GM23338 (cell line): ENCODE measurements around the gene HDAC10.

Experiments used
- CREB1 ChIP-seq: fragments of 250-450 bp; sonication (Bioruptor Pico); IDR thresholded peaks from 2 replicates; pipeline ENCODE4 v1.5.0; 2020; ENCODE audit warnings: low read depth, mild to moderate bottlenecking, moderate library complexity
- ETS1 ChIP-seq: IDR thresholded peaks from 2 replicates; pipeline ENCODE4 v1.6.1; 2016; ENCODE audit warnings: antibody characterized with exemption
- EZH2 ChIP-seq: fragments of 200-600 bp; sonication (generic); IDR thresholded peaks from one replicate; pipeline ENCODE4 v1.8.0; 2017; ENCODE audit warnings: antibody characterized with exemption, mild to moderate bottlenecking, low read depth; ENCODE audit not compliant: unreplicated experiment
- EZH2phosphoT487 ChIP-seq: fragments of 200-600 bp; sonication (generic); IDR thresholded peaks from one replicate; pipeline ENCODE4 v1.8.1; 2018; ENCODE audit warnings: antibody characterized with exemption; ENCODE audit not compliant: unreplicated experiment
- JUNB ChIP-seq: IDR thresholded peaks from one replicate; pipeline ENCODE4 v1.6.1; 2016; ENCODE audit warnings: antibody characterized with exemption; ENCODE audit not compliant: unreplicated experiment
- NANOG ChIP-seq: IDR thresholded peaks from 2 replicates; pipeline ENCODE4 v1.6.1; 2016; ENCODE audit warnings: antibody characterized with exemption, borderline replicate concordance
- POLR2AphosphoS5 ChIP-seq: IDR thresholded peaks from 2 replicates; pipeline ENCODE4 v1.6.1; 2016; ENCODE audit warnings: antibody characterized with exemption, low read depth
- REST ChIP-seq: IDR thresholded peaks from one replicate; pipeline ENCODE4 v1.6.1; 2018; ENCODE audit warnings: antibody characterized with exemption; ENCODE audit not compliant: unreplicated experiment
- STAT1 ChIP-seq: IDR thresholded peaks from one replicate; pipeline ENCODE4 v1.6.1; 2016; ENCODE audit warnings: antibody characterized with exemption; ENCODE audit not compliant: unreplicated experiment
- ZNF114 ChIP-seq: fragments of 250-450 bp; sonication (Bioruptor Pico); IDR thresholded peaks from 2 replicates; pipeline ENCODE4 v1.5.0; 2020; ENCODE audit warnings: mild to moderate bottlenecking, moderate library complexity
- ZNF331 ChIP-seq: fragments of 250-450 bp; sonication (Bioruptor Pico); IDR thresholded peaks from 2 replicates; pipeline ENCODE4 v1.5.0; 2020; ENCODE audit warnings: low read depth, mild to moderate bottlenecking, moderate library complexity
- TF ChIP-seq, protein P1 (sequence below), 2 experiments: fragments of 200-600 bp in 1 of 2; sonication (generic) in 1 of 2; conservative IDR thresholded peaks; 2 replicates each; pipeline versions ENCODE4 v1.5.1 to v1.6.1; 2016 to 2017; ENCODE audit warnings: antibody characterized with exemption in 2 of 2, low read depth in 2 of 2, mild to moderate bottlenecking in 2 of 2, moderate library complexity in 1 of 2
- TF ChIP-seq, protein P2 (sequence below): fragments of 250-450 bp; sonication (Bioruptor Pico); IDR thresholded peaks from 2 replicates; pipeline ENCODE4 v1.5.0; 2020; ENCODE audit warnings: mild to moderate bottlenecking, moderate library complexity

- TF ChIP-seq ZNF114 (CRISPR knock-in tag) (no peak), EZH2 (no peak), POLR2AphosphoS5 (no peak), STAT1 (no peak), JUNB (no peak), ETS1 (no peak), CREB1 (CRISPR knock-in tag) (no peak), REST (no peak), EZH2phosphoT487 (no peak), NANOG (no peak), ZNF331 (CRISPR knock-in tag) (no peak)
- TF ChIP-seq, protein P1, sequence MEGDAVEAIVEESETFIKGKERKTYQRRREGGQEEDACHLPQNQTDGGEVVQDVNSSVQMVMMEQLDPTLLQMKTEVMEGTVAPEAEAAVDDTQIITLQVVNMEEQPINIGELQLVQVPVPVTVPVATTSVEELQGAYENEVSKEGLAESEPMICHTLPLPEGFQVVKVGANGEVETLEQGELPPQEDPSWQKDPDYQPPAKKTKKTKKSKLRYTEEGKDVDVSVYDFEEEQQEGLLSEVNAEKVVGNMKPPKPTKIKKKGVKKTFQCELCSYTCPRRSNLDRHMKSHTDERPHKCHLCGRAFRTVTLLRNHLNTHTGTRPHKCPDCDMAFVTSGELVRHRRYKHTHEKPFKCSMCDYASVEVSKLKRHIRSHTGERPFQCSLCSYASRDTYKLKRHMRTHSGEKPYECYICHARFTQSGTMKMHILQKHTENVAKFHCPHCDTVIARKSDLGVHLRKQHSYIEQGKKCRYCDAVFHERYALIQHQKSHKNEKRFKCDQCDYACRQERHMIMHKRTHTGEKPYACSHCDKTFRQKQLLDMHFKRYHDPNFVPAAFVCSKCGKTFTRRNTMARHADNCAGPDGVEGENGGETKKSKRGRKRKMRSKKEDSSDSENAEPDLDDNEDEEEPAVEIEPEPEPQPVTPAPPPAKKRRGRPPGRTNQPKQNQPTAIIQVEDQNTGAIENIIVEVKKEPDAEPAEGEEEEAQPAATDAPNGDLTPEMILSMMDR (conservative IDR thresholded peaks at IDR 0.05; ENCODE audit: low read depth in 2 of 2), result peak; percentile 52 to 55
- TF ChIP-seq, protein P2, sequence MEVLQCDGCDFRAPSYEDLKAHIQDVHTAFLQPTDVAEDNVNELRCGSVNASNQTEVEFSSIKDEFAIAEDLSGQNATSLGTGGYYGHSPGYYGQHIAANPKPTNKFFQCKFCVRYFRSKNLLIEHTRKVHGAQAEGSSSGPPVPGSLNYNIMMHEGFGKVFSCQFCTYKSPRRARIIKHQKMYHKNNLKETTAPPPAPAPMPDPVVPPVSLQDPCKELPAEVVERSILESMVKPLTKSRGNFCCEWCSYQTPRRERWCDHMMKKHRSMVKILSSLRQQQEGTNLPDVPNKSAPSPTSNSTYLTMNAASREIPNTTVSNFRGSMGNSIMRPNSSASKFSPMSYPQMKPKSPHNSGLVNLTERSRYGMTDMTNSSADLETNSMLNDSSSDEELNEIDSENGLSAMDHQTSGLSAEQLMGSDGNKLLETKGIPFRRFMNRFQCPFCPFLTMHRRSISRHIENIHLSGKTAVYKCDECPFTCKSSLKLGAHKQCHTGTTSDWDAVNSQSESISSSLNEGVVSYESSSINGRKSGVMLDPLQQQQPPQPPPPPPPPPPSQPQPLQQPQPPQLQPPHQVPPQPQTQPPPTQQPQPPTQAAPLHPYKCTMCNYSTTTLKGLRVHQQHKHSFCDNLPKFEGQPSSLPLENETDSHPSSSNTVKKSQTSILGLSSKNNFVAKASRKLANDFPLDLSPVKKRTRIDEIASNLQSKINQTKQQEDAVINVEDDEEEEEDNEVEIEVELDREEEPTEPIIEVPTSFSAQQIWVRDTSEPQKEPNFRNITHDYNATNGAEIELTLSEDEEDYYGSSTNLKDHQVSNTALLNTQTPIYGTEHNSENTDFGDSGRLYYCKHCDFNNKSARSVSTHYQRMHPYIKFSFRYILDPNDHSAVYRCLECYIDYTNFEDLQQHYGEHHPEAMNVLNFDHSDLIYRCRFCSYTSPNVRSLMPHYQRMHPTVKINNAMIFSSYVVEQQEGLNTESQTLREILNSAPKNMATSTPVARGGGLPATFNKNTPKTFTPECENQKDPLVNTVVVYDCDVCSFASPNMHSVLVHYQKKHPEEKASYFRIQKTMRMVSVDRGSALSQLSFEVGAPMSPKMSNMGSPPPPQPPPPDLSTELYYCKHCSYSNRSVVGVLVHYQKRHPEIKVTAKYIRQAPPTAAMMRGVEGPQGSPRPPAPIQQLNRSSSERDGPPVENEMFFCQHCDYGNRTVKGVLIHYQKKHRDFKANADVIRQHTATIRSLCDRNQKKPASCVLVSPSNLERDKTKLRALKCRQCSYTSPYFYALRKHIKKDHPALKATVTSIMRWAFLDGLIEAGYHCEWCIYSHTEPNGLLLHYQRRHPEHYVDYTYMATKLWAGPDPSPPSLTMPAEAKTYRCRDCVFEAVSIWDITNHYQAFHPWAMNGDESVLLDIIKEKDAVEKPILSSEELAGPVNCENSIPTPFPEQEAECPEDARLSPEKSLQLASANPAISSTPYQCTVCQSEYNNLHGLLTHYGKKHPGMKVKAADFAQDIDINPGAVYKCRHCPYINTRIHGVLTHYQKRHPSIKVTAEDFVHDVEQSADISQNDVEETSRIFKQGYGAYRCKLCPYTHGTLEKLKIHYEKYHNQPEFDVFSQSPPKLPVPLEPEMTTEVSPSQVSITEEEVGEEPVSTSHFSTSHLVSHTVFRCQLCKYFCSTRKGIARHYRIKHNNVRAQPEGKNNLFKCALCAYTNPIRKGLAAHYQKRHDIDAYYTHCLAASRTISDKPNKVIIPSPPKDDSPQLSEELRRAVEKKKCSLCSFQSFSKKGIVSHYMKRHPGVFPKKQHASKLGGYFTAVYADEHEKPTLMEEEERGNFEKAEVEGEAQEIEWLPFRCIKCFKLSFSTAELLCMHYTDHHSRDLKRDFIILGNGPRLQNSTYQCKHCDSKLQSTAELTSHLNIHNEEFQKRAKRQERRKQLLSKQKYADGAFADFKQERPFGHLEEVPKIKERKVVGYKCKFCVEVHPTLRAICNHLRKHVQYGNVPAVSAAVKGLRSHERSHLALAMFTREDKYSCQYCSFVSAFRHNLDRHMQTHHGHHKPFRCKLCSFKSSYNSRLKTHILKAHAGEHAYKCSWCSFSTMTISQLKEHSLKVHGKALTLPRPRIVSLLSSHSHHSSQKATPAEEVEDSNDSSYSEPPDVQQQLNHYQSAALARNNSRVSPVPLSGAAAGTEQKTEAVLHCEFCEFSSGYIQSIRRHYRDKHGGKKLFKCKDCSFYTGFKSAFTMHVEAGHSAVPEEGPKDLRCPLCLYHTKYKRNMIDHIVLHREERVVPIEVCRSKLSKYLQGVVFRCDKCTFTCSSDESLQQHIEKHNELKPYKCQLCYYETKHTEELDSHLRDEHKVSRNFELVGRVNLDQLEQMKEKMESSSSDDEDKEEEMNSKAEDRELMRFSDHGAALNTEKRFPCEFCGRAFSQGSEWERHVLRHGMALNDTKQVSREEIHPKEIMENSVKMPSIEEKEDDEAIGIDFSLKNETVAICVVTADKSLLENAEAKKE (CRISPR knock-in tag), result no peak
These were observed 14.2 kb downstream of the HDAC10 start for GRCh38 chr22:50236731-50237409.
